Ascending aorta (tissue), 2 donors: Measurements from ENCODE around the gene LRRC36. TPM values are rescaled to one million over a fixed set of nuclear protein-coding genes. Genes with fewer than 3 reads are reported as not detected.
A peak's percentile ranks its signal among the peaks of the same experiment; 100 is the strongest.

ENCODE experiments used
- DNase-seq, 2 donors: peaks; one replicate each; pipeline ENCODE4 v3.0.0-alpha.2; 2019; ENCODE audit warnings: low spot score in 2 of 2
- H3K27ac ChIP-seq, 2 donors: fragments of 200-600 bp; sonication (generic); one replicate each; pipeline ENCODE4 v1.5.1; 2016 to 2017; ENCODE audit warnings: mild to moderate bottlenecking in 1 of 2
- H3K27me3 ChIP-seq: fragments of 200-600 bp; sonication (generic); one replicate; pipeline ENCODE4 v1.5.1; 2017
- H3K36me3 ChIP-seq, 2 donors: fragments of 200-600 bp; sonication (generic); one replicate each; pipeline ENCODE4 v1.5.1; 2016
- H3K4me1 ChIP-seq, 2 donors: fragments of 200-600 bp; sonication (generic); one replicate each; pipeline ENCODE4 v1.5.1; 2016 to 2017; ENCODE audit warnings: mild to moderate bottlenecking in 1 of 2
- H3K4me3 ChIP-seq, 2 donors: fragments of 200-600 bp; sonication (generic); one replicate each; pipeline ENCODE4 v1.5.1; 2016 to 2017; ENCODE audit warnings: mild to moderate bottlenecking in 1 of 2
- H3K9me3 ChIP-seq, 2 donors: fragments of 200-600 bp; sonication (generic); one replicate each; pipeline ENCODE4 v1.5.1; 2016
- CTCF ChIP-seq, 3 experiments: fragments of 200-600 bp in 2 of 3; fragments of 450-650 bp in 1 of 3; sonication (generic) in 2 of 3; IDR thresholded peaks; one replicate each; pipeline ENCODE4 v1.5.1; 2016 to 2019; ENCODE audit warnings: antibody characterized with exemption in 3 of 3, mild to moderate bottlenecking in 1 of 3, moderate library complexity in 1 of 3
- intact Hi-C: fragments of 100-400 bp; cut with DNase I; formaldehyde crosslinking; loops from one replicate; pipeline ENCODE4 v1.15.1; 2023
- total RNA-seq: library from RNA; depleted of rRNA; stranded (reverse); fragments of >200 nt; gene quantifications from one replicate; pipeline ENCODE4 v1.1.0, GENCODE V29; 2016

The LRRC36 gene
- total RNA-seq, 1 donor from 2014 or later: not detected

GRCh38 chr16:67389911-67390815 is 63.5 kb downstream of the LRRC36 start:
- Histone ChIP-seq H3K4me1 (peaks cover 12 to 19% of the 10 kb centered on the region in 2 donors), H3K27me3 (peaks cover 13% of the 10 kb centered on the region), H3K27ac (no peak overlapping the region), H3K36me3 (no peaks in the 10 kb centered on the region), H3K9me3 (no peaks in the 10 kb centered on the region), H3K4me3 (no peak overlapping the region)
- no peak for TF ChIP-seq CTCF (IDR thresholded peaks at IDR 0.05)
- peak; percentile 31 to 70 for DNase-seq
- intact Hi-C loops: loop anchor here (10.0 kb wide), 1 partner anchor 105 kb away; no protein-coding TSS in a partner anchor

DNA sequence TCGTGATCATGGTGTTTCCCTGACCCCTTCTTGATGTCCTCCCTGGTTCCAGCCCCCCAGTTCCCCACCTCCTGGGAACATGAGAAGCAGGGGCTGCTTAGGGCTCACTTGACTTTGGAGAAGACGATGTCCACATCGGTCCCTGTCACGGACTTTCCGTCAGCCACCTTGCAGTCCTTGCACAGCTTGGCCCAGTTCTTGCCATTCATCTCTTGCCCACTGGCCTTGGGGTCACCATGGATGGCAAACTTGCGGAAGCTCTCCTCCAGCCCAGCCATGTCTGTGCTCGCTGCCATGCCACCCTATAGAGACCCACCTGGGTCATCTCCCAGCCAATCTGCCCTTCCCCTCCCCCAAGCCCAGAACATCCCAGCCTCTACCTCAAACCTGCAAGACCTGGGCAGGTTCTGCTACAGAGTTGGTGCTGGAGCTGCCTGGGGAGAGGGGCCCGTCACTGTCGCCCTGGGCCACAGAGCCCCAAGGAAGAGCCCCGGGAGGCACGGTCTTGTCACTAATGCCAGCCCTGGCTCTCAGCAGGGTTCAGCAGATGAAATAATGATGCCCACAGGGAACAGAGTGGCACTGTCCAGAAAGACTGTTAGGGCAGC is 64.3 kb downstream of the LRRC36 start:
- TF ChIP-seq CTCF (IDR thresholded peaks at IDR 0.05): no peak
- Histone ChIP-seq H3K27me3 (peaks cover 15% of the 10 kb centered on the region), H3K4me1 (peaks cover 12 to 19% of the 10 kb centered on the region in 2 donors), H3K9me3 (no peaks in the 10 kb centered on the region), H3K36me3 (no peaks in the 10 kb centered on the region), H3K27ac (no peak overlapping the region), H3K4me3 (no peak overlapping the region)
- intact Hi-C loops: loop anchor here (10.0 kb wide), 1 partner anchor 106 kb away; no protein-coding TSS in a partner anchor
- DNase-seq: no peak

DNA sequence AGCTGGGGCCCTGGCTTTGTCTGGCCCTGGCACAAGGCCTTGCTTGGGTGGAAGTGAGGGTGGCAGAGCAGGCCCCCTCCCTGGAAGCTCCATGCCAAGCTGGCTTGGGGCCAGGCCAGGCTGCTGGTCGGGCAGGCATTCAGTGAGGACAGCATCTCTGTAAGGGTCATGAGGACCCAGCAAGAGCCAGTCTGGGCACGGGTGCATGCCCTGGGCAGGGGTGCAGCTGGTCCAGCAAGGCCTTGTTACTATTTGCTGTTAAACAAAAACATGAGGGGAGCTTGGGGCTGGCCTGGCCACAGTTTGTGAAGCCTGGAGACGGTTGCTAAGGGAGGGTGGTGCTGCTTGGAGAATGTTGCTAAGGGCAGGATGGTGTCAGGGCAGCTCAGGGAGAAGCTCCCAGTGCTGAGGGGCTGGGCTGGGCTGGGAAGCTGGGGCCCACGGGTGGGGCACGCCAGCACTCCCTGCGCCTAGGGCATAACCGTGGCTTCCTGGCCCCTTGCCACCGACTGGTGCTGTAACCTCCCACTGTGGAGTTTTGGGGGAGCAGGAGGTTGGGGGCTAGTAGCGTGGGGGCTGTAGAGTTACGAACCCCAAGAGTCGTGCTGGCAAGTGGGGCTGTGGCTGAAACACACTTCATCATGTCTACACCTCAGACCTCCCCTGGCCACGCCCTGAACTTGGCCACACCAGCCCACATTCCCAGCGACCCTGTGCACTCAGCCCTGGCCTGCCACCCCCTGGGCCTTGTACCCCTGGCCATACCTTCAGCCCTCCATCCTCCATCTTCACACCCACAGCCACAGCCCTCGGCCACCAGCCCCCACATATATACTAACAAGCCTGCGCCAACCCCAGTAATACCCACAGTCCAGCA is 65.0 kb downstream of the LRRC36 start:
- intact Hi-C loops: loop anchor here (10.0 kb wide), 1 partner anchor 107 kb away; no protein-coding TSS in a partner anchor
- no peaks in the 10 kb centered on the region for H3K36me3 ChIP-seq
- no peak overlapping the region for H3K27ac ChIP-seq
- no peak for TF ChIP-seq CTCF (IDR thresholded peaks at IDR 0.05)
- no peak overlapping the region for H3K4me3 ChIP-seq
- H3K27me3 ChIP-seq: peaks cover 15% of the 10 kb centered on the region
- peak in 1 of 2 donors; percentile 62 for DNase-seq
- no peaks in the 10 kb centered on the region for H3K9me3 ChIP-seq
- peaks cover 15 to 21% of the 10 kb centered on the region in 2 donors for H3K4me1 ChIP-seq

DNA sequence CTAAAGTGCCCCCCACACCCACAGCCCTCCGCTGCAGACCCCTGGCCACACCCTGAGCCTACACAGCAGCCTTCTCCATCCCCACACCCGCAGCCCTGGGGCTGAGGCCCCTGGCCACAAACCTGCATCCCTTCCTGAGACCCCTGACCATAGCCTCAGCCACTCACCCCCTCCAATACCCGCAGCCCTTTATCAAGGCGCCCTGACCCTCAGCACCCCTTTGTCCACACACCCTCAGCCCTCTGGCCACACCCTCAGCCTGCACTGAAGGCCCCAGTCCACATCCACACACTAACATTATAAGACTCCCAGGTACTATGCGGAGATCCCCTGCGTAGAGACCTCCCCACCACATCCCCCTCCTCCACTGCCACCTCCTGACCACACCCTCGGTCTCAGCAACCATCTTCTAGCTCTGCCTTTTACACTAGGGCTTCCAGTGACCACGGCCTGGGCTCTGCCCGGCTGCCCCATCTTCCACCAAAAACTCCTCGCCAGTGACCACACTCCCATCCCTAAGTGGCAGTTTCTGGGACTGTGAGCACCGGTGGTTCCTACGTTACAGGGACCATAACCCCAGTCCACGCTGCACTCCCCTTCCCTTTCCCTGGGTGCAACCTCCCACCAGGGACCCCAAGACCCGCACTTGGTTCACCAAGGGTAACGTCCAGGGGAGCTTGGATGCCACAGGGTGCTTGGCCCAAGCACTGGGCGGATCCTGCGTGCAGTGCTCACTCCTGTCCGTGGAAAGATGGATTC is 65.9 kb downstream of the LRRC36 start:
- Histone ChIP-seq H3K36me3 (no peaks in the 10 kb centered on the region), H3K4me1 (peaks cover 15 to 25% of the 10 kb centered on the region in 2 donors), H3K9me3 (no peaks in the 10 kb centered on the region), H3K27ac (no peak overlapping the region), H3K4me3 (peak overlapping the region; percentile 45 to 58), H3K27me3 (peaks cover 15% of the 10 kb centered on the region)
- intact Hi-C loops: loop anchor here (10.0 kb wide), 1 partner anchor 108 kb away; no protein-coding TSS in a partner anchor
- no peak for TF ChIP-seq CTCF (IDR thresholded peaks at IDR 0.05)
- DNase-seq: peak in 1 of 2 donors; percentile 50
